Stomach smooth muscle (tissue), 2 donors: Measurements from ENCODE around the gene RNF14.

ENCODE experiments used
- H3K27ac ChIP-seq: one replicate; pipeline ENCODE4 v1.7.0; 2013; ENCODE audit warnings: mild to moderate bottlenecking, low read length, inconsistent platforms
- H3K27me3 ChIP-seq, 2 donors: one replicate each; pipeline ENCODE4 v1.7.0; 2013; ENCODE audit warnings: low read length in 2 of 2; ENCODE audit not compliant: insufficient read depth in 2 of 2, control insufficient read depth in 1 of 2
- H3K36me3 ChIP-seq, 2 donors: one replicate each; pipeline ENCODE4 v1.7.0; 2013; ENCODE audit warnings: low read length in 2 of 2; ENCODE audit not compliant: control insufficient read depth in 2 of 2, insufficient read depth in 2 of 2
- H3K4me1 ChIP-seq: one replicate; pipeline ENCODE4 v1.7.0; 2013; ENCODE audit warnings: low read length; ENCODE audit not compliant: control insufficient read depth, insufficient read depth
- H3K4me3 ChIP-seq, 2 donors: one replicate each; pipeline ENCODE4 v1.7.0; 2013; ENCODE audit warnings: low read length in 2 of 2
- H3K9ac ChIP-seq, 2 donors: one replicate each; pipeline ENCODE4 v1.7.0; 2013; ENCODE audit warnings: low read length in 2 of 2, mild to moderate bottlenecking in 1 of 2
- H3K9me3 ChIP-seq, 2 donors: one replicate each; pipeline ENCODE4 v1.7.0; 2013; ENCODE audit warnings: low read length in 2 of 2; ENCODE audit not compliant: control insufficient read depth in 2 of 2
- donor health status: healthy.
- donor health status: Pancreatic carcinoma.

The RNF14 gene

GRCh38 chr5:141933151-141933550 is 35.8 kb upstream of the RNF14 start:
- Histone ChIP-seq H3K27ac (no peak overlapping the region), H3K36me3 (peaks cover 77 to 81% of the 10 kb centered on the region in 2 donors), H3K9me3 (no peaks in the 10 kb centered on the region), H3K4me3 (no peak overlapping the region), H3K27me3 (no peaks in the 10 kb centered on the region), H3K4me1 (no peaks in the 10 kb centered on the region), H3K9ac (no peak overlapping the region)

GRCh38 chr5:141934099-141934844 is 34.6 kb upstream of the RNF14 start:
- H3K4me3 ChIP-seq: no peak overlapping the region
- H3K27ac ChIP-seq: no peak overlapping the region
- H3K9ac ChIP-seq: no peak overlapping the region
- H3K4me1 ChIP-seq: no peaks in the 10 kb centered on the region
- no peaks in the 10 kb centered on the region for H3K9me3 ChIP-seq
- H3K36me3 ChIP-seq: peaks cover 74 to 82% of the 10 kb centered on the region in 2 donors
- no peaks in the 10 kb centered on the region for H3K27me3 ChIP-seq

DNA sequence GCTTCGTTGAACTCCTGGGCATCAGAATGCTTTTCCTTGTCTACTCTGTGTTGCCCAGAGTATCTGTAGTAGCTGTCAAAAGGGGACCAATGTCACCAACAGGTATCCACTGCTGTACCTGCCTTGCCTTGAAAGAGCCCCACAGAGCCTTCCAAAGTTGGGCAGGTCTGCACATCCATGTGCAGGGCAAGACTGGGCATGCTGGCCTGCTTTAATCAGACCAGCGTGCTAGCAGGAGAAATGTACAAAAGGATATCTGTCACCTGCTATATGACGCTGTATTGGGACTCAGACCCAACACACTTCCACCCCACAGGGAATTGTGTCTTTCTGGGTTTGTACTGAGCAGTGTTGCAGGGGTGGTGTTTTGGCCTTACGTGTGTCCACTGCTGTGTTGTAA is 33.4 kb upstream of the RNF14 start:
- no peaks in the 10 kb centered on the region for H3K27me3 ChIP-seq
- no peak overlapping the region for H3K9ac ChIP-seq
- H3K9me3 ChIP-seq: no peaks in the 10 kb centered on the region
- H3K4me3 ChIP-seq: no peak overlapping the region
- H3K27ac ChIP-seq: no peak overlapping the region
- H3K36me3 ChIP-seq: peaks cover 62 to 76% of the 10 kb centered on the region in 2 donors
- H3K4me1 ChIP-seq: no peaks in the 10 kb centered on the region

- H3K4me3 ChIP-seq: no peak overlapping the region
- H3K27me3 ChIP-seq: no peaks in the 10 kb centered on the region
- peaks cover 22 to 36% of the 10 kb centered on the region in 2 donors for H3K36me3 ChIP-seq
- peak overlapping the region; percentile 18 for H3K27ac ChIP-seq
- no peak overlapping the region for H3K9ac ChIP-seq
- no peaks in the 10 kb centered on the region for H3K9me3 ChIP-seq
- H3K4me1 ChIP-seq: peaks cover 11% of the 10 kb centered on the region
These were observed 28.1 kb upstream of the RNF14 start for GRCh38 chr5:141940695-141941271.

DNA sequence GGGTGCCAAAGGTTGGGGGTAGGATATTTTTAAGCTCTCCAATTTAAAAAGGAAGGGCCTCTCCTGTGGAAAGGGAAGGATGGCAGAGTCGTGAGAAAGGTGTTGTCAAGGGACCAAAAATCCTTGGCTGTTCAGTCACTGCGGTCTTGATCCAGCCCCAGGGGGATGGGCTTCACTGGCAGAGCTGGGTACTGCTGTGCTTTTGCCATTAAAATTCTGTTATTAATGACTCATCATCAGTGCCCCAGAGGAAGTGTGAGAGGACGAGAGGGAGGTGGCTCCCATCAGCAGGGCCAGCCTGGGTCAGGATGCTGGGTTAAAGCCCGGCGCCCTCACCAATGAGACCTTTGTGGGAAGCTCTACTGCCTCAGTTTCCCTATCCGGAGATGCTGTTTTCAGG is 27.6 kb upstream of the RNF14 start:
- Histone ChIP-seq H3K27ac (no peak overlapping the region), H3K4me1 (peaks cover 12% of the 10 kb centered on the region), H3K27me3 (no peaks in the 10 kb centered on the region), H3K9me3 (no peaks in the 10 kb centered on the region), H3K36me3 (peaks cover 16 to 31% of the 10 kb centered on the region in 2 donors), H3K4me3 (no peak overlapping the region), H3K9ac (no peak overlapping the region)

DNA sequence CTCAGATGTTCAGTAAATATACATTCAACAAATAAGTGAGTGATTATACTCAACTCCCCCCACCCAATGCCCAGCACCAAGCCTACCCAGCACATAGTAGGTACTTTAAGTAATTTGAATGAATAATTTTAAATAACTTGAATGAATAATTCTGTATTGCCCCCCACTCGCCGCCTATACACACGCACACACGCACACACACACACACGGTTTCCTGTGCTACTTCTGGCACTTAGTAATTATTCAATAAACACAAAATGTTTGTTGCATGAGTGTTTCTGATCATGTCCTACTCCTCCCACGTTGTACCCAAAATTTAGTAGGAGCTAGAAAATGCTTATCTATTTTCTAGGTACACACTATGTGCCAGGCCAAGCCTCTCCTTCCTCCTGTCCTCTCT is 27.1 kb upstream of the RNF14 start:
- H3K36me3 ChIP-seq: peaks cover 12 to 26% of the 10 kb centered on the region in 2 donors
- H3K9ac ChIP-seq: no peak overlapping the region
- H3K9me3 ChIP-seq: no peaks in the 10 kb centered on the region
- no peak overlapping the region for H3K4me3 ChIP-seq
- H3K27ac ChIP-seq: no peak overlapping the region
- peaks cover 12% of the 10 kb centered on the region for H3K4me1 ChIP-seq
- no peaks in the 10 kb centered on the region for H3K27me3 ChIP-seq

GRCh38 chr5:141942185-141942857 is 26.6 kb upstream of the RNF14 start:
- peaks cover 12% of the 10 kb centered on the region for H3K4me1 ChIP-seq
- H3K27ac ChIP-seq: no peak overlapping the region
- peaks cover 10 to 21% of the 10 kb centered on the region in 2 donors for H3K36me3 ChIP-seq
- no peaks in the 10 kb centered on the region for H3K9me3 ChIP-seq
- H3K4me3 ChIP-seq: no peak overlapping the region
- H3K27me3 ChIP-seq: no peaks in the 10 kb centered on the region
- no peak overlapping the region for H3K9ac ChIP-seq

GRCh38 chr5:141944076-141944475 is 24.8 kb upstream of the RNF14 start:
- no peaks in the 10 kb centered on the region for H3K9me3 ChIP-seq
- H3K27me3 ChIP-seq: no peaks in the 10 kb centered on the region
- H3K4me1 ChIP-seq: peaks cover 12% of the 10 kb centered on the region
- H3K27ac ChIP-seq: no peak overlapping the region
- no peak overlapping the region for H3K9ac ChIP-seq
- H3K4me3 ChIP-seq: no peak overlapping the region
- peaks cover 0 to 9% of the 10 kb centered on the region in 2 donors for H3K36me3 ChIP-seq

DNA sequence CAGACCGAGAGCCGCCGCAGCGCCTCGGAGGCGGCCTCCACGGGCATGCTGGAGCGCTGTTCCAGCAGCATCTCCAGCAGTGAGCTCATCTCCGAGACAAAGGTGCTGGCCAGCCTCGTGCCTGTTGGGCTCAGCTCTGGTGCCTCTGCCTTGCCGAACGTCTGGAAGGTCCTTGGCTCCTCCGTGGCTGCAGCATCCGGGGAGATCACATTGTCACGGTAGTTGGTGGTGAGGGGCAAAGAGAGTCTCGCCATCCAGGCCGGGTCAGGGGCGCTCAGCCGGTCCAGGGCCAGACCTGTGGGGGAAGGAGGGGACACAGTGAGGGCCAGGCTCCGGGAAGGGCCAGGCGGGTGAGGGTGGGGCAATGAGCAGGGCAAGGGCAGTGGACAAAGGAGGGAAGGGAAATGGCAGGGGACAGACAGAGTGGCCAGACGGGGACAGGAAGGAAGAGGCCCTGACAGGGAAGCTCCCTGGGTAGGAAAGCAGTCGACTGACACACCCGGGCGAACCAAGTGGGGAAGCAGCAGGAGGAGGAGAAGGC is 23.3 kb upstream of the RNF14 start:
- Histone ChIP-seq H3K4me1 (peaks cover 12% of the 10 kb centered on the region), H3K4me3 (peak overlapping the region in 1 of 2 donors; percentile 8), H3K9me3 (no peaks in the 10 kb centered on the region), H3K9ac (peak overlapping the region in 1 of 2 donors; percentile 21), H3K36me3 (peaks cover 0 to under 1% of the 10 kb centered on the region in 2 donors), H3K27ac (no peak overlapping the region), H3K27me3 (no peaks in the 10 kb centered on the region)

- no peaks in the 10 kb centered on the region for H3K36me3 ChIP-seq
- no peaks in the 10 kb centered on the region for H3K27me3 ChIP-seq
- H3K9ac ChIP-seq: no peak overlapping the region
- H3K27ac ChIP-seq: no peak overlapping the region
- H3K4me1 ChIP-seq: peaks cover 10% of the 10 kb centered on the region
- H3K9me3 ChIP-seq: no peaks in the 10 kb centered on the region
- no peak overlapping the region for H3K4me3 ChIP-seq
These were observed 21.6 kb upstream of the RNF14 start for GRCh38 chr5:141947316-141947715.
